ENCODE measurements around the gene MAPK1.
"Not testable (repeated sequence)": the region's sequence is repeated elsewhere in the genome, so short reads cannot be mapped to it uniquely, and the experiment has no call there.

Gene MAPK1

DNA sequence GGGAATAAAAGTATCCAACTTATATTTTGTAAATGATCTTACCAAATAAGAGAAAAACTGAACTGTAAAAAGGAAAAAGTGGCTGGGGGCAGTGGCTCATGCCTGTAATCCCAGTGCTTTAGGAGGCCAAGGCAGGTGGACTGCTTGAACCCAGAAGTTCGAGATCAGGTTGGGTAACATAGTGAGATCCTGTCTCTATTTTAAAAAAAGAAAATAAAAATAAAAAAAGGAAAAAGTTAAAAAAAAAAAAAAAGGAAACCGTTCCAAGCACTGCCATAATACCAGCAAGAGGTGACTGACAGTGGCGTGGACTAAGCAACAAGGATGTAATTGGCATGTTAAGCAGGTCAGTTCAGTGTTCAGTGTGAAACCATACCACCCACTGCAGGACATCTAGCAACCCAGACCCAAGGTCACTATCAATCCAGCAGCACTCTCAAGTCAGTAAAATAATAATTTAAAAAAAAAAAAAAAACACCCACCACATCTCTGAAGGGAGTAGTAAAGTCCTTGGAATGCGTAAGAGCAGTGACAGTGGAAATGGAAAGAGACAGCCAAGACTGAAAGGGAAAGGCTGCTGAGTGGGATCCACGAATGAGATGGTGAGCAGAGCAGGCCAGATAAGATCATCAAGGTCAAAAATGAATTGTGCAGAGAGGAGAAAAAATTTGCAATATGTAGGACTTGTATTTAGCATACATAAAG, 43.6 kb downstream of the MAPK1 start:
- no peak for DNase-seq (ENCODE audit: low spot score)

DNA sequence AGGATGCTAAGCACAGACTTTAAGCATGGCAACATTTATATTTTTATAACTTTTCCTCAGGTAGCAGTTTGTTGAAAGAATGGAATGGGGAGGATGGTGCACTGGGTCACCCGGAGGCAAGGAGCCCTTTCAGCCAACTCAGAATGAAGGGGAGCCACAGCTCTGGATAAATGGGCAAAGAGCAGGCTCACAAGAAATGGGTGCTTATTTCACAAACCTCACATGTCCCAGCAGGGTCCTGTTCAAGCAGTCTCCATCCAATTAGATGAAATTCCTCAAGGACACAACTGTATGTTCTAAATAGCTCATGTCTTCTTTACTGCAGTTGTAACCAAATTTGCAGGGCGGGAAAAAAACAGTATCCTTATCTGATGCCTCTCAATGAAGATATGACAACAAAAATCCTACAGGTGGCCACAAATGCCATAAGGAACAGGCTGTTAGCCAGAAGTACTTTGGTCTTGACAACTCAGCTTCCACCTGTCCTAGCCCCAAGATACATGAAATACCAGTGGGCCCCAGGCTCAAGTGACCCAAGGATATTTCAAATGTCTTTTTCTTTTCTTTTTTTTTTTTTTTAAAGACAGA, 48.2 kb downstream of the MAPK1 start:
- no peak for DNase-seq (ENCODE audit: low spot score)
- FAIRE-seq: no peak

More for the DNA sequence above, 43.6 kb downstream of the MAPK1 start:
- FAIRE-seq: no peak

DNA sequence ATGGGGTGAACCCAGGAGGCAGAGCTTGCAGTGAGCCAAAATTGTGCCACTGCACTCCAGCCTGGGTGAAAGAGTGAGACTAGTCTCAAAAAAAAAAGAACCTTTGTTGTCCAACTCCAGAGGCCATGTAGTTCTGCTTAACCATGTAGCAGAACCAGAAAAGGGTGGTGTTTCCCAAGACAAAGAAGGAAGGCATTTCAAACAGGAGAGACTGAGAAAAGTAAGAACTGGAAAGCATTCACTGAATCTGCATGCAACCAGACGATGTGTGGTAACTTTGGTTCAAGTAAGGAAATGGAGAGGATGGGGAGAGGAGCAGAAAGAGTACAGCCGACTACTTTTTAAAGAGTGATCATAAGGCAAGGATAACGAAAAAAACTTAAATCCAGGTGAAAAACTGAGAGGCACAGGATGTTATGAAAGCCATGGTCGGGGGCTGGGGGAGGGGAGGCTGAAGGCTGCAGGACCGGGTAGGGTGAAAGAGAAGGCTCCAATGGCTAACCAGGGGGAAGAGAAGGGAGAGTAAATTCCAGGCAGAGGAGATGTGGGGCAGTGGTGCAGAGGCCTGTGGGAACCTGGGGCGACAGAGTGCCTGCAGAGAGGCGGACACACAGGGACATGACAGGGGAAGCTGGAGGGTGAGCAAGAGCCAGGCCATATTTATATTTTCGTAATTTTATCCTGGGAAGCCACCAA, 48.8 kb downstream of the MAPK1 start:
- DNase-seq (ENCODE audit: low spot score): no peak
- no peak for FAIRE-seq

DNA sequence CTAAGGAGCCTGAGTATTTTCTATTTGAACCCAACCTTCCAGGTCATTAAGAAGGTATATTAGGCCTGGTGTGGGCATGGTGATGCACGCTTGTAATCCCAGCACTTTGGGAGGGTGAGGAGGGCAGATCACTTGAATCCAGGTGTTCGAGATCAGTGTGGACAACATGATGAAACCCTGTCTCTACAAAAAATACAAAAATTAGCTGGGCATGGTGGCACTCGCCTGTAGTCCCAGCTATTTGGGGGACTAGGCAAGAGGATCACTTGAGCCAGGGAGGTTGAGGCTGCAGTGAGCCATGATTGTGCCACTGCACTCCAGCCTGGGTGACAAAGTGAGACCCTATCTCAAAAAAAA, 50.0 kb downstream of the MAPK1 start:
- not testable (repeated sequence) for FAIRE-seq; DNase-seq (ENCODE audit: low spot score)

GRCh38 chr22:21816787-21817496, 50.5 kb downstream of the MAPK1 start:
- DNase-seq (ENCODE audit: low spot score) (peak; percentile 77), FAIRE-seq (peak; percentile 51)

- FAIRE-seq (no peak), DNase-seq (ENCODE audit: low spot score) (no peak)
Measured at GRCh38 chr22:21816472-21816786, 51.0 kb downstream of the MAPK1 start.

DNA sequence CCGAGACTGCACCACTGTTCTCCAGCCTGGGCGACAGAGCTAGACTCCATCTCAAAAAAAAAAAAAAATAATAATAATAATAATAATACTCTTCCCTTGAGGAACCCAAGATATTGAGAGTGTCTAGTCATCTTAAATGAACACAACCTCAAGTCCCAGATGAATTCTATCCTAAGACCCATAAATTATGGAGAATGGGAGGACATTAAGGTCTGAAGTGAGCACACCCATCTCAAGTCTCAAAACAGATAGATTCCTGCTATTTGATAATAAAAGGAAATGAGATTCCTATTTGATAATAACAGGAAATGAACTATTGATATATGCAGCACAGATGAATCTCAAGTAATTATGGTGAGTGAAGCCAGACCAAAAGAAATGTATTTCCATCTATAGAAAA, 51.5 kb downstream of the MAPK1 start:
- DNase-seq (ENCODE audit: low spot score) (no peak), FAIRE-seq (no peak)

DNA sequence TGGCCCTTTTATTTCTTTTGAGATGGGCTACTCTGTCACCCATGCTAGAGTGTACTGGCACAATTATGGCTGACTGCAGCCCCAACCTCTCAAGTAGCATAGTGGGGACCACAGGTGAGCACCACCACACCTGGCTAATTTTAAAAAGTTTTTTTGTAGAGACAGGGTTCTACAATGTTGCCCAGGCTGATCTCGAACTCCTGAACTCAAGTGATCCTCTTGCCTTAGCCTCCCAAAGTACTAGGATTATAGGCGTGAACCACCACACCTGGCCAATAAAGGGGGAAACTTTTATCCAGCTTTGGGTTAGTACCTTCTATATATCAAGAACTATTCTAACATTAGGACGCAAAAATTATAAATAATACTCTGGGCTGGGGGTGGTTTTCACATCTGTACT, 52.1 kb downstream of the MAPK1 start:
- DNase-seq (ENCODE audit: low spot score): no peak
- no peak for FAIRE-seq

DNA sequence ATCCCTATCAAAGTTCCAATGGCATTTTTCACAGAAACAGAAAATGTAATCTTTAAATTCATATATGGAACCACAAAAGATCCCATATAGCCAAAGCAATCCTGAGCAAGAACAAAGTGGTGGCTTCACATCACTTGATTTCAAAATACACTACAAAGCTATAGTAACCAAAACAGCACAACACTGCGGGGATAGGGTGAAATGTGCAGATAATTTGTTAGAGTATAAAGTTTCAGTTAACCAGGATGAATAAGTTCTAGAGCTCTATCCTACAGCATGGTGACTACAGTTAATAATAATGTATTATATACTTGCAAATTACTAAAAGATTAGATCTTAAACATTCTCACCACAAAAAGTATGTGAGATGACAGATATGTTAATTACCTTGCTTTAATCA, 55.5 kb downstream of the MAPK1 start:
- FAIRE-seq (no peak), DNase-seq (ENCODE audit: low spot score) (no peak)

DNA sequence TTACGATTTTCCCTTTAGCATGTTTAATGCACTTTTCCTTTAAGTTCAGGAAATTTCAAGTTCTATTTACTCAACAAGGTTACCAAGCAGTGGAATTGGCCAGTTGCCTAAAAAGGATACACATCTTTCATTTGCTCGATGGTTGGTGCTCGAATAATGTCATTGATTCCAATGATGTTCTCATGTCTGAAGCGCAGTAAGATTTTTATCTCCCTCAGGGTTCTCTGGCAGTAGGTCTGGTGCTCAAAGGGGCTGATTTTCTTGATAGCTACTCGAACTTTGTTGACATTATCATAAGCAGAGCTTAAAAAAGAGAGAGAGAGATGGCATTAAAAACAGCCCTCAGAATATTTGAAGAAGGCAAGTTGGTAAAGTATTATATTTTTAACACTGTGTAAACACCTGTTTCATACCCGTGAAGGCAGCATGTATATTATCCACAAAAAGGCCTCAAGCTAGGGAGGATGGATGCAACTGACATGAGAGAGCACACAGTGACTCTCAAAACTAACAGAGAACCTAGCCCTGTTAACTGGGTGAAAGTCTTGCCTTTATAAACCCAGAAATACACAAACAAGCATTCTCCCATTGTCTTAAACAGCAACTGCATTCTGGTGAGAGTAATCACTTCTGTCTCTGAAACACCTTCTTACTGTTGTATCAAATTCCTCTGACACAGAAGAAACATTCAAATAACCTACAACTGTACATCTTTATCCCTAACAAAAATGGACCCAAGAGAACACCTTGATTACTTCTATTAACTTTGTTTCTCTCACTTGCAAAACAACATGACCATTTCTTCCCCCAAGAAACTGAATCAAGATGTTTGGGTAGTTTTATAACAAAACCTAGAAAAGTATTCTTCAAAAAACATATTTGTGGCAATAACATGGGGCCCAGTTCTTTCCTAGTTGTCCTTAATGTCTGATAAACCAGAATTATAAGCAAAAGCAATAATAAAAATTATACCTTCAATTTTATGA, 59.6 kb downstream of the MAPK1 start:
- no peak for FAIRE-seq
- no peak for DNase-seq (ENCODE audit: low spot score)

DNA sequence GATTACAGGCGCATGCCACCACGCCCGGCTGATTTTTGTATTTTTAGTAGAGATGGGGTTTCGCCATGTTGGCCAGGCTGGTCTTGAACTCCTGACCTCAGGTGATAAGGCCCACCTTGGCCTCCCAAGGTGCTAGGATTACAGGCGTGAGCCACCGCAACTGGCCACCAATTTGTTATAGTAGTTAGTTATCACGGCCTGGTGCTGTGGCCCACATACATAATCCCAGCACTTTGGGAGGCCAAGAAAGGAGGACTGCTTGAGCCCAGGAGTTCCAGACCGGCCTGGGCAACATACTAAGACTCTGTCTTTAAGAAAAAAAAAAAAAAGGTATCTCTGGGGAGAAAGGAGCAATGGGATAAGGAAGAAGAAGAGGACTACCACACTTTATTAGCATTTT, 62.1 kb downstream of the MAPK1 start:
- DNase-seq (ENCODE audit: low spot score); FAIRE-seq: not testable (repeated sequence)

DNA sequence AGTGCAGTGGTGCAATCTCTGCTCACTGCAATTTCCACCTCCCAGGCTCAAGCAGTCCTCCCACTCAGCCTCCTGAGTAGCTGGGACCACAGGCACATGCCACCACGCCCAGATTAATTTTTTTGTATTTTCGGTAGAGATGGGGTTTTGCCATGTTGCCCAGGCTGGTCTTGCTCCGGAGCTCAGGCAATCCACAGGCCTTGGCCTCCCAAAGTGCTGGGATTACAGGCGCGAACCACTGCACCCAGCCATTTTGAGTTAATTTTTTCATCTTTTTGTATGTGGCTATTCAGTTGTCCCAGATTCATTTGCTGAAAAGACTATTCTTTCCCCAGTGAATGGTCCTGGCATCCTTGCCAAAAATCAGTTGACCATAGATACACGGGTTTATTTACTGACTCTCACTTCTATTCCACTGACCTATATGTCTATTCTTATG, 63.6 kb downstream of the MAPK1 start:
- no peak for FAIRE-seq
- DNase-seq (ENCODE audit: low spot score): no peak

- no peak for DNase-seq (ENCODE audit: low spot score)
- no peak for FAIRE-seq
Measured at GRCh38 chr22:21802673-21803072, 64.8 kb downstream of the MAPK1 start.

DNA sequence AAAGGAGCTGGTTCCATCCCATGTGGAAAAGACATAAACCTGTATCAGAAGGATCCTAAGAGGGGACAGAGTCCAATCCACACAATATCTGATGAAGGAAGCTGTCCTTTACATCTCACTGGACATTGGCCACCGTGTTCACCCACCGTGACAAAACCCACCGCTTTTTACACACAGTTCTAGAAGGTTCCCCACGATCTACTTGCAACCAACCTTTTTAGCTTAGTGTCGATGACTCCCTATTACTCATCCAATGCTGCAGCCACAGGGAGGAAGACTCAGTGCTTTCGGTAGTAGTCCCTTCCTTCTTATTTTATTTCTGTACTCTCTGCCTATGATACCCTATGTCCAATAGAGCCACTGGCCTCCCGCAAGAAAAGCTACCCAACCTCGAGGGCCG, 65.4 kb downstream of the MAPK1 start:
- DNase-seq (ENCODE audit: low spot score) (peak; percentile 50), FAIRE-seq (peak; percentile 58)

DNA sequence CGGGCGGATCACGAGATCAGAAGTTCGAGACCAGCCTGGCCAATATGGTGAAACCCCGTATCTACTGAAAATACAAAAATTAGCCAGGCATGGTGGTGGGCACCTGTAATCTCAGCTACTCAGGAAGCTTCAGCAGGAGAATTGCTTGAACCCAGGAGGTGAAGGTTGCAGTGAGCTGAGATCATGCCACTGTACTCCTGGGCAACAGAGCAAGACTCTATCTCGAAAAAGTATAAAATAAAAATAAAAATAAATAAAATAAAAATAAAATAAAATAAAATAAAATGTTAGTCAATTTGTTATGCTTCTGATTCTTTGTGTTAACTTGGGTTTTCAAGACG, 66.2 kb downstream of the MAPK1 start:
- FAIRE-seq; DNase-seq (ENCODE audit: low spot score): not testable (repeated sequence)

DNA sequence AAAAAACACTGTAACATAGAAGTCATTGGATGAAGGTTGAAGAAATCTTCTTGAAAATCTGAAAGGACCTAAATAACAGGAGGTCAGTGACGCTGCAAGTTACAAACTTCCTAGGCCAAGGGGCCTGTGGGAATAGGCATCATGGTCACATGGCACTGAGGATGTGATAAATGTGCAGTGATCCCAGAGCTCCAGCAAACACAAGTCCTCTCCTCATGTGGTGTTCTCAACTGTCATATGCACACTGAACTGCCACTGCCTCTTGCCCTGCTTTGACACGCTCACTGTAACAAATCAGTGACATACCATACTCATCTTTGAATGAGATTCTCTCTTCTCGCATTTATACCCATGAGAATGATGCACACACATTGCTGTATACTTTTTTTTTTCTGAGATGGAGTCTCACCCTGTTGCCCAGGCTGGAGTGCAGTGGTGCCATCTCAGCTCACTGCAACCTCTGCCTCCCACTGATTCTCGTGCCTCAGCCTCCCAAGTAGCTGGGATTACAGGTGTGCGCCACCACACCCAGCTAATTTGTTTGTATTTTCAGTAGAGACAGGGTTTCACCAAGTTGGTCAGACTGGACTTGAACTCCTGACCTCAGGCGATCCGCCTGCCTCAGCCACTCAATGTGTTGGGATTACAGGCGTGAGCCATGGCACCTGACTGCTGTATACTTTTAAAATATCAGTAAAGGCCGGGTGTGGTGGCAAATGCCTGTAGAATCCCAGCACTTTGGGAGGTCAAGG, 66.7 kb downstream of the MAPK1 start:
- DNase-seq (ENCODE audit: low spot score) (no peak), FAIRE-seq (no peak)

DNA sequence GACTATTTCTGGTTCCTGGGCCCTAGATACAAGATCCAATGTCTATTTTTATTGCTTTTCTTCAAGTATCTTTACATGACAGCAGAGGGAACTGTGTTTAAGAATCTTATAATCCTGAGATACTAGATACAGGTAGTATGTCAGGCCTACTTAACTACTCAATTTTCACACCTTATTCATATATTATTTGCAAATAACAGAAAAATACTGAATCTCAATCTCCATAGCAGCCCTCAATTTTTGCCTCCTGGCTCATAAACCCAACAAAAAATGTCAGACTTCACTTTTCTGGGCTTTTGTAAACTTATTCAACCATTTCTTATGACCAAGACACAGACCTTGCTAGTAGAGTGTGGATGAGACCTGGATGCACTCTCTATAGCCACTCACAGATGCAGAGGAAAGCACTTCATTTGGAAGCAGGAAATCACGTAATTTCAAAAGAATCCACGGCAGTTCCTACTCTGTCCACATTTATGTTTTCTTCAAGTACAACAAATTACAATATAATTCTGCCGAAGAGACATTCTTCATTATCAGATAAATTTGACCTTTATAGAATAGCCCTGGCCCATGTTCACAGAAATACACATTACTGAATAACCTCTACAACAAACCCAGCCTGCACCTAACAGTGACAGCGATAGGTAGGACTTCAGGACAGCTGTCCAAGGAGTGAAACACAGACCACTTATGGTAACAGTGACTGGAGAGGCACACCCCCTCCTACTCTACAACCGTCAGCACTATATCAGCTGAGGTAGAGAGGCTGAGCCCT, 69.8 kb downstream of the MAPK1 start:
- FAIRE-seq (no peak), DNase-seq (ENCODE audit: low spot score) (no peak)

GRCh38 chr22:21796863-21797262, 70.6 kb downstream of the MAPK1 start:
- DNase-seq (ENCODE audit: low spot score) (no peak), FAIRE-seq (no peak)

GRCh38 chr22:21796231-21796630, 71.2 kb downstream of the MAPK1 start:
- DNase-seq (ENCODE audit: low spot score) (no peak), FAIRE-seq (no peak)

DNA sequence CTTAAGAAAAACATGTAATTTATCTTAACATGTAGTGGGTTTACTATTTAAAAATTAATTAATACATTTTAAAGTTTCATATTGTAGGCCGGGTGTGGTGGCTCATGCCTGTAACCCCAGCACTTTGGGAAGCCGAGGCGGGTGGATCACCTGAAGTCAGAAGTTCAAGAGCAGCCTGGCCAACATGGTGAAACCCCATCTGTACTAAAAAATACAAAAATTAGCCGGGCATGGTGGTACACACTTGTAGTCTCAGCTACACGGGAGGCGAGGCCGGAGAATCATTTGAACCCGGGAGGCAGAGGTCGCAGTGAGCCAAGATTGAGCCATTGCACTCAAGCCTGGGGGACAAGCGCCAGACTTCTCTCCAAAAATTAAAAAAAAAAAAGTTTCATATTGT, 73.7 kb downstream of the MAPK1 start:
- DNase-seq (ENCODE audit: low spot score); FAIRE-seq: not testable (repeated sequence)
